A549 (cell line): ENCODE results near the gene PKLR.

Source experiments
- POLR2A ChIP-seq: IDR thresholded peaks from 2 replicates; pipeline ENCODE4 v1.6.1; 2012; ENCODE audit warnings: mild to moderate bottlenecking, low read length
- TF ChIP-seq, protein P1 (sequence below): fragments of 450-650 bp; IDR thresholded peaks from 2 replicates; pipeline ENCODE4 v1.6.1; 2014; ENCODE audit warnings: antibody characterized with exemption

DNA sequence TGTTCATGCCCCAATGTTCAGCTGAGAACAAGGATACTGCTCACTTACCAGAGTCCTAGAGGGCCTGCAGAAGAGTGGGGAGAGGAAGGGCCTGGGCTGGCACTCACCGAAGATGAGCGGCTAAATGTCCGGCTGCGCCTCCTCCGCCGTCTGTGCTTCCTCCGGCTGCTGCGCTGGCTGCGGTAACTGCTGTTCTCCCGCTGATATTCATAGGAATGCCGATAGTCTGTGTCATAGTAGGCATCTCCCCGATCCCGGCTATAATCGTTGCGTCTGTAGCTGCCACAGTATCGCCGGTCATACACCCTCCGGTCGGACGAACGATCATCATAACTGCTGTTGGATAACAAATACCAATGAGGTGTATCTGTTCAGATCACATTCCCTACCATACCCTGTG lies 31.9 kb downstream of the PKLR start:
- TF ChIP-seq POLR2A: no peak
- TF ChIP-seq, protein P1, sequence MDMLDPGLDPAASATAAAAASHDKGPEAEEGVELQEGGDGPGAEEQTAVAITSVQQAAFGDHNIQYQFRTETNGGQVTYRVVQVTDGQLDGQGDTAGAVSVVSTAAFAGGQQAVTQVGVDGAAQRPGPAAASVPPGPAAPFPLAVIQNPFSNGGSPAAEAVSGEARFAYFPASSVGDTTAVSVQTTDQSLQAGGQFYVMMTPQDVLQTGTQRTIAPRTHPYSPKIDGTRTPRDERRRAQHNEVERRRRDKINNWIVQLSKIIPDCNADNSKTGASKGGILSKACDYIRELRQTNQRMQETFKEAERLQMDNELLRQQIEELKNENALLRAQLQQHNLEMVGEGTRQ: no peak
